HEK293 (cell line): ENCODE results near the gene ZBTB4.

Source experiments
- CTCF ChIP-seq: fragments of 450-650 bp; formaldehyde crosslinking; IDR thresholded peaks from 2 replicates; pipeline ENCODE4 v1.5.1; 2016; ENCODE audit warnings: missing biosample characterization, missing genetic modification characterization
- ZNF449 ChIP-seq: fragments of 450-650 bp; formaldehyde crosslinking; IDR thresholded peaks from 2 replicates; pipeline ENCODE4 v1.5.1; 2017; ENCODE audit warnings: missing biosample characterization, mild to moderate bottlenecking, missing genetic modification characterization, moderate library complexity

DNA sequence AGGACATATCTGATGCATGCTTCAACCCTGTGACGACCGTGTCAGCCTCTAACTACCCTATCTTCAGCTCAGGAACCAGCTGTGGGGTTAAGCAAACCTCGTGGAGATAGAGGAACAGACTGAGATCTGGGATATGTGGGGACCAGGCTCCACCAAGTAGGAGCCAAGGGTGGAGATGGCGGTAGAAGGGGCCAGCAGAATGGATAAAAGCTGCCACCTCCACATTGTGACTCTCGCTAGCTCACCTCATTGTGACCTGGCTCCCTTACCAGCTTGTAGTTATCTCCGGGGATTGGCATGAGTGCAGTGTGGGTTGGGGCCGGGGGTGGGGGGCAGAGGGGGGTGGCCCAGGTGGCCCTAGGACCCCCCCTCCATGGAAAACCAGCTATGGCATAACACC lies 54.1 kb downstream of the ZBTB4 start, which contains the start of gene SPEM2:
- TF ChIP-seq CTCF (no peak), ZNF449 (tag by site-specific recombination) (no peak)
